GM18909 (cell line): ENCODE data around the gene ATRX.
A peak's percentile ranks its signal among the peaks of the same experiment; 100 is the strongest.
"Not testable (repeated sequence)": the region's sequence is repeated elsewhere in the genome, so short reads cannot be mapped to it uniquely, and the experiment has no call there.

Experiments
- ATAC-seq: cut with Tn5 transposase; IDR thresholded peaks from one replicate; pipeline ENCODE4 v1.9.1; 2021; ENCODE audit warnings: mild to moderate bottlenecking; ENCODE audit not compliant: unreplicated experiment, poor library complexity

Gene ATRX

GRCh38 chrX:77785486-77786364 is at the start of gene ATRX:
Gene ATRX, minus strand, starts transcription at chrX:77786216. Its CDS starts 215 bp downstream, at chrX:77786001.
- peak; percentile 95 for ATAC-seq

GRCh38 chrX:77831544-77831943 is 45.5 kb upstream of the ATRX start:
- ATAC-seq: not testable (repeated sequence)

GRCh38 chrX:77821989-77822388 is 36.0 kb upstream of the ATRX start:
- ATAC-seq: not testable (repeated sequence)

- ATAC-seq: no peak
Measured at GRCh38 chrX:77820091-77820727, 34.2 kb upstream of the ATRX start.

GRCh38 chrX:77814210-77814609 is 28.2 kb upstream of the ATRX start:
- no peak for ATAC-seq

GRCh38 chrX:77802201-77802600 is 16.2 kb upstream of the ATRX start:
- ATAC-seq: no peak

- no peak for ATAC-seq
Measured at GRCh38 chrX:77795124-77795523, 9.1 kb upstream of the ATRX start.

GRCh38 chrX:77793946-77794345 is 7.9 kb upstream of the ATRX start:
- no peak for ATAC-seq

- no peak for ATAC-seq
Measured at GRCh38 chrX:77788050-77788449, 2.0 kb upstream of the ATRX start.

GRCh38 chrX:77786365-77786680 is 307 bp upstream of the ATRX start:
- no peak for ATAC-seq

- ATAC-seq: peak; percentile 48
Measured at GRCh38 chrX:77779695-77780094, 6.3 kb downstream of the ATRX start.

GRCh38 chrX:77776659-77777058 is 9.4 kb downstream of the ATRX start:
- no peak for ATAC-seq

GRCh38 chrX:77771601-77772000 is 14.4 kb downstream of the ATRX start:
- ATAC-seq: no peak

- no peak for ATAC-seq
Measured at GRCh38 chrX:77768787-77769186, 17.2 kb downstream of the ATRX start.

- not testable (repeated sequence) for ATAC-seq
Measured at GRCh38 chrX:77766212-77766611, 19.8 kb downstream of the ATRX start.

GRCh38 chrX:77755561-77755960 is 30.5 kb downstream of the ATRX start:
- ATAC-seq: no peak

- not testable (repeated sequence) for ATAC-seq
Measured at GRCh38 chrX:77753942-77754341, 32.1 kb downstream of the ATRX start.

- ATAC-seq: no peak
Measured at GRCh38 chrX:77749695-77750094, 36.3 kb downstream of the ATRX start.

- ATAC-seq: no peak
Measured at GRCh38 chrX:77743720-77744119, 42.3 kb downstream of the ATRX start.

GRCh38 chrX:77742788-77743476 is 43.1 kb downstream of the ATRX start:
- ATAC-seq: no peak

GRCh38 chrX:77740376-77740905 is 45.6 kb downstream of the ATRX start:
- ATAC-seq: no peak
